ENCODE data around the gene TRPC4.

The TRPC4 gene

DNA sequence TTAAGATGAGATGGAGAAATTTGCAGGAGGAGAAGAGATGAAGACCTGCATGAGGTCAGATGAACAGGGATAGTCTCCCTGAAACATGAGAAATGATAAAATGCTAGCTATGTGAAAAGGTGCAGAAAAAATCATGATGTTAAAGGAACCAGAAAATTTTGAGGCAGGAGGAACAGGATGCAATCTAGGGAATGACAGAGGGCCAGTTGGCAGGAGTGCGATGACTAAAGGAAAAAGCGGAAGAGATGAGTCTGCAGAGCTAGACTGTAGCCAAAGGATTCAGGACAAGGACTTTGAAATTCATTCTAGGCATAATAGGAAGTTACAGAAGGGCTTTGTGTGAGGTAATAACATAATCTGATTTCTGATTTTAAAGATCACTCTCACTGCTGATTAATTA, 77.9 kb downstream of the TRPC4 start:
- TF ChIP-seq, protein P1, sequence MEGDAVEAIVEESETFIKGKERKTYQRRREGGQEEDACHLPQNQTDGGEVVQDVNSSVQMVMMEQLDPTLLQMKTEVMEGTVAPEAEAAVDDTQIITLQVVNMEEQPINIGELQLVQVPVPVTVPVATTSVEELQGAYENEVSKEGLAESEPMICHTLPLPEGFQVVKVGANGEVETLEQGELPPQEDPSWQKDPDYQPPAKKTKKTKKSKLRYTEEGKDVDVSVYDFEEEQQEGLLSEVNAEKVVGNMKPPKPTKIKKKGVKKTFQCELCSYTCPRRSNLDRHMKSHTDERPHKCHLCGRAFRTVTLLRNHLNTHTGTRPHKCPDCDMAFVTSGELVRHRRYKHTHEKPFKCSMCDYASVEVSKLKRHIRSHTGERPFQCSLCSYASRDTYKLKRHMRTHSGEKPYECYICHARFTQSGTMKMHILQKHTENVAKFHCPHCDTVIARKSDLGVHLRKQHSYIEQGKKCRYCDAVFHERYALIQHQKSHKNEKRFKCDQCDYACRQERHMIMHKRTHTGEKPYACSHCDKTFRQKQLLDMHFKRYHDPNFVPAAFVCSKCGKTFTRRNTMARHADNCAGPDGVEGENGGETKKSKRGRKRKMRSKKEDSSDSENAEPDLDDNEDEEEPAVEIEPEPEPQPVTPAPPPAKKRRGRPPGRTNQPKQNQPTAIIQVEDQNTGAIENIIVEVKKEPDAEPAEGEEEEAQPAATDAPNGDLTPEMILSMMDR (IDR thresholded peaks at IDR 0.05; ENCODE audit: low read depth, low read length) = no peak
- H3K4me3 ChIP-seq (ENCODE audit: low read depth, low read length) = no peak overlapping the region

DNA sequence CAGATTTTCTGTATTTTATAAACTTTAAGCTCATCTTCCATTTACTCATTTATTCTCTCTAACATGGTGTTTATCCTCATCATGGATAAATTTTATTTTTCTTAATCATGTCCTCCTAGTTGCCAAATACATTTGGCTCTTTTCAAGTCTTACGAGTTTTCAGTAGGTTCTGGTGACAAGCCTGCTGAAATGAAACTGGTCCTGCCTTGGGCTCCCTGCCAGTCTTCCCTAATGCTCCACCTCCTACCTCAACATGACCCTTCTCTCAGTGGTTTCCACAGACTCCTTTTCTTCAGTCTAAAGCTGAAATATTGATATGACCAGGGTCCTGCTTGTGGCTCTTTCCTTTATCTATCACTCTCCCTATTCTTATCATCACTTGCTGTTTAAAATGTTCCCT, 81.2 kb downstream of the TRPC4 start:
- TF ChIP-seq, protein P1 (IDR thresholded peaks at IDR 0.05; ENCODE audit: low read depth, low read length) = no peak
- no peak overlapping the region for H3K4me3 ChIP-seq (ENCODE audit: low read depth, low read length)

DNA sequence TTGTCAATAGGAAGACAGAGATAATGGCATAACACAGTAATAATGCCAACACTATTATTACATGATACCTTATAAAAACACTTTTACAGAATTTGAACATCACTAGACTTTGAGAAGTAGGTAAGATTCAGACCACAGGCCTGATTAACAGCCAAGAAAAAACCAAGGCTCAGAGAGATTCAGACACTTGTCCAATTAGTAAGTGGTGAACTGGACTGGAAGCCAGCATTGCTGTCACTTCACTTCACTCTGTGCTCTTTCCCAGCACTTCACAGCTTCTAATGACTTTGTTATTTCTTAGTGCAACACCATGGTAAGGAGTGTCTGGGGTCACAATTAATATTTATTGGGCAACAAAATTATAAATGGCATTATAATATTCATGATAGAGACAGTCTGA, 91.9 kb downstream of the TRPC4 start:
- TF ChIP-seq, protein P1 (IDR thresholded peaks at IDR 0.05; ENCODE audit: low read depth, low read length) = no peak
- no peak overlapping the region for H3K4me3 ChIP-seq (ENCODE audit: low read depth, low read length)

DNA sequence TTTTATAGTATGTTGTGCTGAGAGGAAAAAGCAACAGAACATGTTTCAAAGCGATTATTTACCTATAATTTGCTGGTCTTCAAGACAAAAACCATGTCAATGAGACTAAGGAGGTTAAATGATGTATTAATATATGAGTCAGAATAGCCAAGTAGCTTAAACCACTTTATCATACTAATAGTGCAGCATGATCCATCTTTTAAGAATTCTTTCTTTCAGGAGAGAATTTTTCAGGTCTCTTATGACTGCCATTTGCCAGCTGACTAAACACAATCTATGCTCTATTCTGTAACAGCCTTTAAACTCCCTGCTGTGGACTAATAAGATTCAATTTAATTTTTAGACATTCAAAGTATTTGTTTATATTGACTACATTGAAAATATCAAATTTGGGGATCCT, 93.7 kb downstream of the TRPC4 start:
- TF ChIP-seq, protein P1 (IDR thresholded peaks at IDR 0.05; ENCODE audit: low read depth, low read length) = no peak

DNA sequence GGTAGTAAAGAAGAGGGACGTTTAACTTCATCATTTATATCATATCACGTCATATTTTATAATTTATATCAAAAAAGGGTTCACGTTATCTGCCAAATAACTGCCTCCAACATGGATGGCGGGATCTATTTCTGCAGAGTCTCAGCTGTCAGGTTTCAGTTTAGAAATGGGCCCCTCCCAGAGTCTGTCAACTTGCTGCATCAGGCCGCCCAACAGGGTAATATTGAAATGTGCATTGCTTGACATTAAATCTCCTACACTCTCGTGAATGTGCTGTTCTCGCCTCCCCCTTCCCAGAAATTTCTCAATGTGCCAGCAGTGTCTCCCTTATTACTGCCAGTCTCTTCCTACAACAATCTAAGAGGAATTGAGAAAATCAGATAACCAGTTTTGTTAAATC, 96.9 kb downstream of the TRPC4 start:
- no peak overlapping the region for H3K4me3 ChIP-seq (ENCODE audit: low read depth, low read length)
- TF ChIP-seq, protein P1 (IDR thresholded peaks at IDR 0.05; ENCODE audit: low read depth, low read length) = no peak

More for the DNA sequence above, 93.7 kb downstream of the TRPC4 start:
- no peak overlapping the region for H3K4me3 ChIP-seq (ENCODE audit: low read depth, low read length)

DNA sequence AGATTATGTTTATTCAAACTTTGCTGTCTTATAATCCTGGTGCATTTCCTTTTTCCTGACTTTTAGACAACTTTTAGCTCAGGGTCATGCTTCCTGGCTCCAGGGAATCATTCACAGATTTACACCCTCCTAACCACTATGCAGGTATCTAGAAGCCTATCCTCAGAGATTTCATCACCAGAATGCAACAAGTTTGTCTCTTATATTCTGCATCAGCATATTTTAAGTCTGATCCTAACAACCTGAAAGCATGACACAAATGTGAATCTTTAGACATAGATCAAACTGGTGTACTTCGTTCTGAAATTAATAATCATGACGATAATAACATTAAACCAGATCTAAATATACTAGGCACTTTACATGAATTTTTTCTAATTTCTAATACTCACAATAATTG, 100.0 kb downstream of the TRPC4 start:
- TF ChIP-seq, protein P1 (IDR thresholded peaks at IDR 0.05; ENCODE audit: low read depth, low read length) = no peak
- no peak overlapping the region for H3K4me3 ChIP-seq (ENCODE audit: low read depth, low read length)

DNA sequence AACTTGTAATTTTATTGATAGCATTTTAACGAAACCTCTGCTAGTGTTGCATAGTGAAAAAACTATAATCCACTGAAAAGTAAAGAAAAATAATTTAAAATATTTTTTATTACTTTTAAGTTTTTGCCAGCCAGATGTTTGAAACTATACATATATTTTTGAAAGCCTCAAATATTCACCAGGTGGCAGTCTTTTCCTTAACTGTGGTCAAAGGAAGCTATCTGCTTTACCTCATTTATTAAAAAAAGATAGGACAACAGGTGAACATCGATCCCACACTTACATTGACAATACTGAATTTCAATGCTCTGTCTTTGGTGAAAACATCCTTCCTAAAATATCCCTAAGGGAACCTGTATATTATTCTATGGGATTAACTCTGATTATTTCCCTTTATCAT, 100.5 kb downstream of the TRPC4 start:
- TF ChIP-seq, protein P1 (IDR thresholded peaks at IDR 0.05; ENCODE audit: low read depth, low read length) = no peak
- H3K4me3 ChIP-seq (ENCODE audit: low read depth, low read length) = no peak overlapping the region

Data from WI38 (cell line).